Brain pericyte (primary cell): Measurements from ENCODE around the gene CPNE8.

Experiments
- DNase-seq: peaks from one replicate; pipeline ENCODE4 v3.0.0-alpha.2; 2012; ENCODE audit warnings: low read depth, low spot score

CPNE8 gene

DNA sequence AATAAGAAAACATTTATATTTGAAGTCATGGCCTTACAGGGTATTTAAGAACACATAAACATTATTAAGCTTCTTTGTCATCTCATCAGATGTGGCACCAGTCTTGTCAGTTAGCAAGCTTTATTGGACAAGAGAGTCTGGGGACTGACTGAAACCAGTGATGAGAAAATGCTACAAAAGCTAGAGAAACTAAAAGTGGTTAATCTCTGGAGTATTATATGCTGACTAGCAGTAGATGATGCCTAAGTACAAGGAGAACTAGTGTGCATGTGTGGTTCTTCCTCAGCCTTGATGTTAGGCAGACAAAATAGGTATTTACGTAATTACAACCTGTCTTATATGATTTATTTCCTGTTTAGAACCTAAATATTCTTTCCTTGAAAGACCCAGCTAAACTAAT is 176.5 kb downstream of the CPNE8 start:
- no peak for DNase-seq

DNA sequence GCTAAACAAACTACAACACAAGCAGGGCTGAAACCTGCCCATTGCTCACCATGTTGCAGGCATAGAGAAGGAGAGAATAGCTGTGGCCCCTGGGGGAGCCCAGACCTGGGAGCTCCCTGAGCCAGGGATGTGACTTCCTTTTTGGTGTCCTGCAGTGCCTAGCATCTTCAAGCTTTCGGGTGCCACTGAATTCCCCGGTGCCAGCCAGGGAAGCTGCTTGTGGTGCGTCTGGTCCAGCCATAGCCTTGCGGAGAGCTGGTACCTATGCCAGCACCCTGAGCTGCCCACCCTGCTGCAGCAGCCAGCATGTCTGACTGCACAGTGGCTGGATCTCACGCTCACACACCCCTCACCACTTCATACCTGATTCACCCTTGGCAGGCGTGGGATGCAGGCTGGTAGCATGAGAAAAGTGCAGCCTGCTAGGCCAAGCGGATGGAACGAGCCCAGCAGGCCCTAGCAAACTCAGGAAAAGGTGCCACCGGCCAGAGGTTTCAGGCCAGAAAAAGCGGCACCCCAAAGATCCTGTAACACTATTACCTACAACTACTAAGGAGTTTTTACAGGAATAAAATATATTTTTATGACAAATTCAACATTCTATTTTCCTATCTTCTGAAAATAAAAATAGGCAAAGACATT is 183.7 kb downstream of the CPNE8 start:
- DNase-seq: no peak

GRCh38 chr12:38720661-38721060 is 184.7 kb downstream of the CPNE8 start:
- DNase-seq: no peak

GRCh38 chr12:38713294-38713693 is 192.1 kb downstream of the CPNE8 start:
- DNase-seq: no peak

DNA sequence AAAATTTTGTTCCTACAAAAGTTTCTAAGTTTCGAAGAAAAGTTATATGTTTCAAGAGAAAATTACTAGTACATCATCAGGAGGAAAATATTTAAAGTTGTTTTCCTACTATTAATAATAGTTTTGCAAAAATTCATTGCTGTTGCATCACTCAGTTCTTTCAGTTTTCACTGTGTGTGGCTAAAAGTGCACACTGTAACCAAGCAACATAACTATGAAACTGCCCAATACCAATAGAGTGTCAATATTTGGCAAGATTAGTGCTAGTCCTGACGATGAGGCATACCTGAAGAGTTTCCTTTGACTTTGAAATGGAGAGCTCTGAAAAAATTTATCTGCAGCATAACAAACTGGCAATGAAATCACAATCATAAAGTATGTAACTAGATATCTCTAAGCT is 194.3 kb downstream of the CPNE8 start:
- no peak for DNase-seq

- no peak for DNase-seq
Measured at GRCh38 chr12:38708466-38708865, 196.9 kb downstream of the CPNE8 start.

- DNase-seq: no peak
Measured at GRCh38 chr12:38707648-38708047, 197.7 kb downstream of the CPNE8 start.

DNA sequence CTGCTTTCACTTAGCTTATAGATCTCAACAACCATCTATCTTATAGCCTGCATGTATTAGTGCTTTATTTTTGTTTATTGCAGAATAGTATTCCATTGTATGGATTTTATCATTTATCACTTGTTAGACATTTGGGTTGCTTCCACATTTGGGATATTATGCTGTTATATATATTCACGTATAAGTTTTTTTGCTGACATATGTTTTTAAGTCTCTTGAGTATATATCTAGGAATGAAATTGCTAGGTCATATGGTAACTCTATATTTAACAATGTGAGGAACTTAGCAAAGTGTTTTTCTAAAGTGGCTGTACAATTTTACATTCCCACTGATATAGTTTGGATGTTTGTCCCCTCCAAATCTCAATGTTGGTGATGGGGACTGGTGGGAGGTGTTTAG is 208.1 kb downstream of the CPNE8 start:
- DNase-seq: no peak

DNA sequence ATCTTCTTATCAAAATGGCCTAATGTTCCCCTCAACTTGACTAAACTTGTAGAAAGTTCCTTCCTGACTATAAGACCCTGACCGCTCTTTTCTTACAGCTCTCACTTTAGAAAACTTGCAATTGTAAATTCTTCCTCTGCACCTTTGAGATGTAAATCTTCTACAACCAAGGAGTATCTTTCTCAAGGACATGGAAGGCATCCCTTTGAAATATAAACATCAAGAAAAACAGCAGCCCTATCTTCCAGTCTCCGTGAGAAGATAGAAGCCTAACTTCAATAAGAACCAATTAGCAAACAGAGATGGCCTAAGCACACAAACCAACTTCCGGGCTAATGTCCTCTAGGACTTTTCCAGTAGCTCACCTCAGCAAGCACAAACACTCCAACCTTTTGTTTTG is 210.3 kb downstream of the CPNE8 start:
- DNase-seq: no peak

- no peak for DNase-seq
Measured at GRCh38 chr12:38691164-38691563, 214.2 kb downstream of the CPNE8 start.

GRCh38 chr12:38690646-38691045 is 214.7 kb downstream of the CPNE8 start:
- no peak for DNase-seq

GRCh38 chr12:38689704-38690103 is 215.7 kb downstream of the CPNE8 start:
- DNase-seq: no peak

DNA sequence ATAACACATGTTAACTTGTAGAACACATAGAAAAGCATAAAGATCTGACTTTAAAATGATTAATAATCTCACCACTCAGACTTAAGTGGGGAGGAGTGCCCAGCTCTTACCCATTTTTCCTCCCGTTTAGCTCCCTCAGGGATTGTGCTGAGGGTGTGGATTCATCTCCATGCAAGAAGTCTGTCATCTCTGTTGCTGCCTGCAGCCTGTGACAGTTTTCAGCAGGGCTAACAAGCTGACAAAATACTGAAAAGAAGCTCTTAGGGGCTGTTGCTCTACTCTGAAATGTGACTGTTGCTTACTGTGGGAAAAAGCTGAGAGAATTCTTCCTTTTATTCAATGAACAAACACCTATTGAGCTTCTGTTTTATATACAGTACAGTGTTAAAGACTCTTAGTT is 216.2 kb downstream of the CPNE8 start:
- no peak for DNase-seq

- DNase-seq: no peak
Measured at GRCh38 chr12:38682521-38682920, 222.9 kb downstream of the CPNE8 start.

DNA sequence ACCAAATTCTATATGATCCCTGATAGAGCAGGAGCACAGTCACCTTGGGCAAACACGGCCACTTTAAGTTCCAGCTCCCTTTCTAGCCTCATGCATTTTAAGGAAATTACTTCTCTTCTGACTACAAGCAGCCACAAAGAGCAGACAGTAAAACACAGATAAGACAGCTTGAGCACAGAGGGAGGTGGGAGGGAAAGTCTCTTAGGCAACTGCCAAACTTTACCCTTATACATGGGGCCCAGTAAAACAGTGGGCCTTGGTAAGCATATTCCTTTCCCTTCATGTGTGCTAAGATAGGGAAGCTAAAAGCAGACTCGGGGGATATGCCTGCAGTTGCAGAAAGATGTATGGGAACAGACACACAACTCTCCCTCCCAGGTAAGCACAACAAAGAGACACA is 235.9 kb downstream of the CPNE8 start:
- DNase-seq: no peak

GRCh38 chr12:38669081-38669480 is 236.3 kb downstream of the CPNE8 start:
- DNase-seq: no peak

- no peak for DNase-seq
Measured at GRCh38 chr12:38666425-38666824, 239.0 kb downstream of the CPNE8 start.

DNA sequence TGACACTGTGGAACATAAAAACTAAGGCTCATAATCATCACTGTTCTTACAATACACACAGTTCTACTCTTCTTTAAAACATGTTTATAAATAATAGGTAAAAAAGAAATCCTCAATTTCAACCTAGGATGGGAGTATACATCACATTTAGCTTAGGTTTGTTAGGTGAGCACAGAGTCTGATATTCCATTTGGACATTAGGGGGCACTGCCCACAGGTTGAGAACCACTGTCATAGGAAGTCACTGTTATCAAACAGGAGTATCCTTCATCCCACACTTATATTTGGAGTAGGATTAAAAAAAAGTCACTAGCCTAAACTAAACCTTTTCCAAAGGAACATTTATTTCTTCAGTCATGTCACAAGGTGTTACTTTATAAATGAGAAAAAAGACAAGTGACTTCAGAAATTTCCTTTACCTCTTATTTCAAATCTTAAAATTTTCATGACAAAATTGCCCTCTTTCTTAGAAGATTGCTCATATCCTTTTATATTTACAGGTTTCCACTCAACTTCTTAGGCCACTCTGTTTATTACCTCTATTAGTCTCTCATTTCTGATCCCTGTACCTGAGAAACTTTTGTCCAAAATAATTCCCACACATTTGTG is 240.6 kb downstream of the CPNE8 start:
- DNase-seq: no peak

GRCh38 chr12:38662829-38663228 is 242.6 kb downstream of the CPNE8 start:
- no peak for DNase-seq

- no peak for DNase-seq
Measured at GRCh38 chr12:38653650-38654049, 251.7 kb downstream of the CPNE8 start.

DNA sequence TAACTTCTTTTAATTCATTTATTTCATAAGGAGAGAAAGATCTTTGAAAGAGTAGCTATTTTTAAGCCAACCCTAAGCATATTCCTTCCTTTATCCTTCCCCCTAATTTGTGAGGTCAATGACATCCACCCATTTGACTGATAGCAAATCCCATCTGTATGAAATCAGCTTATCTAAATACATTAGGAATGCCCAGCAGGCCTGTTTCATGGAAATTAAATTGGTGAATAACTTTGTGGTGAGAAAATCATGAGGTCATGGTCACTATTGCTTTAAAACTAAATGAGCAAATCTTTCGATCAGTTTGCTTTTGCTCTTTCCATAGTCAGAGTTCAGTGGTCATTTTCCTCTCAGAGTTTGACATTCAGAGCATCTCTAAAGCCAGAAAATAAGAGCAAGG is 256.6 kb downstream of the CPNE8 start:
- no peak for DNase-seq

GRCh38 chr12:38646146-38646545 is 259.2 kb downstream of the CPNE8 start:
- no peak for DNase-seq

- DNase-seq: no peak
Measured at GRCh38 chr12:38639625-38640024, 265.8 kb downstream of the CPNE8 start.

DNA sequence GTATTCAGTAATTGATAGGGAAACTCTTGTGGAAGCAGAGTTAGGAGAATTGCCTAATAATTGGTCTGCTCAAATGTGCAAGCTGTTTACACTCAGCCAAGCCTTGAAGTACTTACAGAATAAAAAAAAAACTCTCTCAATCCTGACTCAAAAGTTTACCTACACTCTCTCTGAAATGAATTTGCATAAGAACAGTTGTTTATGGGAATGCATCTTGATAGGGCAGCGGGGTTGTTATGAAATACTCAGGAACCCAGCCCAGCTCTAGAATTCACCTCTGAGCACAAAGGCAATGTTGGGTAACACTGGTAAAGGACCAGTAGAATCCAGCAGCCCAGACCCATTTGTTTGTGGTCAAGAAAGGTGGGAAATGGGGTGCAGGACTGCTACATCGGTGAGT is 267.0 kb downstream of the CPNE8 start:
- DNase-seq: no peak
